Cardiac muscle cell (in vitro differentiated cells and primary cell): Measurements from ENCODE around the gene ATXN1. TPM values are rescaled to one million over a fixed set of nuclear protein-coding genes. Genes with fewer than 3 reads are reported as not detected.

ENCODE experiments used
- DNase-seq, 2 donors: peaks; one replicate each; pipeline versions ENCODE4 v3.0.0 to v3.0.0-alpha.2; 2010 to 2017; ENCODE audit warnings: low read depth in 1 of 2, low spot score in 1 of 2
- H3K27ac ChIP-seq: fragments of 200-600 bp; sonication (generic); 2 replicates; pipeline ENCODE4 v1.5.1; 2016
- H3K27me3 ChIP-seq: fragments of 200-600 bp; sonication (generic); 2 replicates; pipeline ENCODE4 v1.6.0; 2016; ENCODE audit warnings: control low read depth
- H3K36me3 ChIP-seq: fragments of 200-600 bp; sonication (generic); 2 replicates; pipeline ENCODE4 v1.5.1; 2016; ENCODE audit warnings: control low read depth
- H3K4me1 ChIP-seq: fragments of 200-600 bp; sonication (generic); 2 replicates; pipeline ENCODE4 v1.8.1; 2017; ENCODE audit warnings: low read depth, mild to moderate bottlenecking, mixed run types
- H3K4me3 ChIP-seq: fragments of 200-600 bp; sonication (generic); 2 replicates; pipeline ENCODE4 v1.5.1; 2016; ENCODE audit warnings: mild to moderate bottlenecking
- H3K9me3 ChIP-seq: fragments of 200-600 bp; sonication (generic); 2 replicates; pipeline ENCODE4 v1.5.1; 2017; ENCODE audit warnings: low read depth, mild to moderate bottlenecking, control low read depth
- CTCF ChIP-seq: IDR thresholded peaks from 2 replicates; pipeline ENCODE4 v1.5.1; 2012; ENCODE audit warnings: low read depth, mild to moderate bottlenecking, low read length
- polyA plus RNA-seq: library from polyadenylated mRNA; unstranded; fragments of >200 nt; fragmentation: Nextera tagmentation; extraction: Ambion mirVana; gene quantifications from 2 replicates; pipeline ENCODE4 v1.2.1, GENCODE V29; 2016
- total RNA-seq: library from RNA; depleted of rRNA; stranded (reverse); fragments of >200 nt; gene quantifications from 2 replicates; pipeline ENCODE4 v1.2.3, GENCODE V29; 2016

ATXN1 gene
- total and polyA plus RNA-seq, 2 experiments from 2014 or later: 15.1 to 37.4 TPM

GRCh38 chr6:16547587-16547986 is 213.7 kb downstream of the ATXN1 start:
- Histone ChIP-seq H3K36me3 (no peaks in the 10 kb centered on the region), H3K4me3 (no peak overlapping the region), H3K9me3 (no peaks in the 10 kb centered on the region), H3K27ac (no peak overlapping the region), H3K27me3 (no peaks in the 10 kb centered on the region), H3K4me1 (peaks cover 21% of the 10 kb centered on the region)
- no peak for TF ChIP-seq CTCF
- peak in 1 of 2 donors; percentile 26 for DNase-seq

GRCh38 chr6:16546861-16547260 is 214.4 kb downstream of the ATXN1 start:
- no peaks in the 10 kb centered on the region for H3K36me3 ChIP-seq
- H3K4me3 ChIP-seq: no peak overlapping the region
- no peak overlapping the region for H3K27ac ChIP-seq
- no peak for DNase-seq
- peaks cover 22% of the 10 kb centered on the region for H3K4me1 ChIP-seq
- no peaks in the 10 kb centered on the region for H3K27me3 ChIP-seq
- H3K9me3 ChIP-seq: no peaks in the 10 kb centered on the region
- no peak for TF ChIP-seq CTCF

- TF ChIP-seq CTCF: no peak
- no peaks in the 10 kb centered on the region for H3K9me3 ChIP-seq
- DNase-seq: no peak
- no peaks in the 10 kb centered on the region for H3K36me3 ChIP-seq
- H3K27ac ChIP-seq: no peak overlapping the region
- peaks cover 22% of the 10 kb centered on the region for H3K4me1 ChIP-seq
- no peak overlapping the region for H3K4me3 ChIP-seq
- H3K27me3 ChIP-seq: no peaks in the 10 kb centered on the region
These were observed 215.9 kb downstream of the ATXN1 start for GRCh38 chr6:16545382-16545781.

- no peaks in the 10 kb centered on the region for H3K9me3 ChIP-seq
- peaks cover 22% of the 10 kb centered on the region for H3K4me1 ChIP-seq
- no peak for DNase-seq
- H3K27me3 ChIP-seq: no peaks in the 10 kb centered on the region
- H3K27ac ChIP-seq: peak overlapping the region; percentile 96
- no peak for TF ChIP-seq CTCF
- no peaks in the 10 kb centered on the region for H3K36me3 ChIP-seq
- no peak overlapping the region for H3K4me3 ChIP-seq
These were observed 216.7 kb downstream of the ATXN1 start for GRCh38 chr6:16544521-16544920.

GRCh38 chr6:16544006-16544405 is 217.3 kb downstream of the ATXN1 start:
- H3K9me3 ChIP-seq: no peaks in the 10 kb centered on the region
- no peak for TF ChIP-seq CTCF
- no peak overlapping the region for H3K4me3 ChIP-seq
- no peaks in the 10 kb centered on the region for H3K27me3 ChIP-seq
- H3K27ac ChIP-seq: peak overlapping the region; percentile 96
- no peaks in the 10 kb centered on the region for H3K36me3 ChIP-seq
- H3K4me1 ChIP-seq: peaks cover 22% of the 10 kb centered on the region
- DNase-seq: peak; percentile 67 to 69

GRCh38 chr6:16543521-16543920 is 217.7 kb downstream of the ATXN1 start:
- Histone ChIP-seq H3K9me3 (no peaks in the 10 kb centered on the region), H3K27me3 (no peaks in the 10 kb centered on the region), H3K36me3 (no peaks in the 10 kb centered on the region), H3K4me1 (peaks cover 22% of the 10 kb centered on the region), H3K4me3 (no peak overlapping the region), H3K27ac (peak overlapping the region; percentile 96)
- DNase-seq: no peak
- no peak for TF ChIP-seq CTCF
